ENCODE measurements around the gene SALL1. TPM values are rescaled to one million over a fixed set of nuclear protein-coding genes. Genes with fewer than 3 reads are reported as not detected.

SALL1 gene
- total and polyA plus RNA-seq, 2 of the 13 experiments (the other 11 are each of a cell fraction or from before 2014, with no cell fraction given), result 6.6 to 12.3 TPM

- no peak for TF ChIP-seq ZBTB4 (CRISPR knock-in tag; IDR thresholded peaks at IDR 0.05; ENCODE audit: borderline replicate concordance)
These were observed 8.2 kb upstream of the SALL1 start (continued) for GRCh38 chr16:51159296-51159695.

- H3K4me3 ChIP-seq (replicated peaks in 1 of 3; ENCODE audit: insufficient read depth in 1 of 3, low read depth in 2 of 3, low read length in 3 of 3), result no peak overlapping the region
- ChIA-PET POLR2A (no interaction called here), CTCF (ENCODE audit: low intra/inter-chr PET ratio, low total read pairs) (no interaction called here)
- H3K79me2 ChIP-seq (ENCODE audit: insufficient read depth, low read length), result no peaks in the 10 kb centered on the region
- H3K4me2 ChIP-seq (ENCODE audit: low read depth, low read length), result no peak overlapping the region
- H3K9me3 ChIP-seq (ENCODE audit: low read length), result no peaks in the 10 kb centered on the region
- no peaks in the 10 kb centered on the region for H4K20me1 ChIP-seq (ENCODE audit: insufficient read depth, low read length)
- H3K27ac ChIP-seq (ENCODE audit: extremely low read length, insufficient read depth, low read length), result no peak overlapping the region
- H3K27me3 ChIP-seq (ENCODE audit: control insufficient read depth in 1 of 2, insufficient read depth in 2 of 2, low read length in 2 of 2), result peaks cover 6 to 31% of the 10 kb centered on the region in 2 experiments
- ATAC-seq (no peak), FAIRE-seq (no peak), DNase-seq (ENCODE audit: low spot score) (no peak)
- no peak overlapping the region for H3K9ac ChIP-seq (ENCODE audit: insufficient read depth, low read depth, low read length)
- intact Hi-C loops (cut with micrococcal nuclease; ENCODE audit: unreplicated experiment) (loop anchor here (5.0 kb wide), 1 partner anchor 80 kb away; no protein-coding TSS in a partner anchor), in situ Hi-C loops (cut with HindIII; ENCODE audit: extremely low pct_ligation_motif_present, low pct_unique_long_range_greater_than_20kb) (no loop called here)
- no peaks in the 10 kb centered on the region for H3K36me3 ChIP-seq (replicated peaks in 1 of 2; ENCODE audit: control insufficient read depth in 1 of 2, insufficient read depth in 2 of 2, low read length in 2 of 2)
- H2AFZ ChIP-seq (ENCODE audit: low read length), result no peak overlapping the region
- BruUV-seq (replicated peaks), result no TSS peak
- no peak for TF ChIP-seq THAP7 (CRISPR knock-in tag; IDR thresholded peaks at IDR 0.05)
- peak; percentile 30; the same call in 1 of the 2 replicates for TF ChIP-seq HNF4A (CRISPR knock-in tag; IDR thresholded peaks at IDR 0.05)
- H3K4me1 ChIP-seq (ENCODE audit: insufficient read depth, low read length), result peaks cover 44% of the 10 kb centered on the region
- WGBS (ENCODE audit: low lambda C conversion rate), result 10% methylated on average over 2 of the region's 2 CpGs
These were observed 6.6 kb upstream of the SALL1 start for GRCh38 chr16:51157698-51158097.

All from HepG2 (cell line).